Adrenal gland (tissue), 5 donors: ENCODE results near the gene ZMAT5.

Experiments
- CTCF ChIP-seq, 6 experiments: fragments of 450-650 bp in 4 of 6; fragments of 200-600 bp in 2 of 6; sonication (generic) in 1 of 6; IDR thresholded peaks; 1 replicate in 5 of 6; 2 replicates in 1 of 6; pipeline versions ENCODE4 v1.5.1 to v1.8.0; 2016 to 2021; ENCODE audit warnings: antibody characterized with exemption in 6 of 6, mild to moderate bottlenecking in 2 of 6, moderate library complexity in 1 of 6
- POLR2A ChIP-seq, 2 donors: fragments of 450-650 bp; IDR thresholded peaks; one replicate each; pipeline ENCODE4 v1.6.1; 2017; ENCODE audit warnings: antibody characterized with exemption in 2 of 2, mild to moderate bottlenecking in 2 of 2, moderate library complexity in 1 of 2
- donor health status: DM: no; HTN: no; CAD: no.

GRCh38 chr22:29753808-29754657 lies 12.8 kb downstream of the ZMAT5 start:
- TF ChIP-seq CTCF (IDR thresholded peaks at IDR 0.05) (no peak), POLR2A (IDR thresholded peaks at IDR 0.05) (no peak)
